Bronchial epithelial cell (primary cell): ENCODE results near the gene TEX10. TPM values are rescaled to one million over a fixed set of nuclear protein-coding genes. Genes with fewer than 3 reads are reported as not detected.
"Not testable (repeated sequence)": the region's sequence is repeated elsewhere in the genome, so short reads cannot be mapped to it uniquely, and the experiment has no call there.

ENCODE experiments used
- DNase-seq: peaks from one replicate; pipeline ENCODE4 v3.0.0-alpha.2; 2010; ENCODE audit warnings: low read depth
- FAIRE-seq: peaks from 2 replicates; lab custom pipeline; 2011; peaks lifted over from hg19 to GRCh38; lab: Jason Lieb, UNC
- H3K27me3 ChIP-seq: 2 replicates; pipeline ENCODE4 v1.5.1; 2011; ENCODE audit warnings: low read length; ENCODE audit not compliant: control insufficient read depth, insufficient read depth
- H3K36me3 ChIP-seq: 2 replicates; pipeline ENCODE4 v1.5.1; 2011; ENCODE audit warnings: low read length; ENCODE audit not compliant: control insufficient read depth, insufficient read depth
- H3K4me3 ChIP-seq: 2 replicates; pipeline ENCODE4 v1.5.1; 2011; ENCODE audit warnings: mild to moderate bottlenecking, low read depth, low read length, control low read depth
- CTCF ChIP-seq: IDR thresholded peaks from 2 replicates; pipeline ENCODE4 v1.5.1; 2011; ENCODE audit warnings: mild to moderate bottlenecking, moderate library complexity, low read length, control low read depth, inconsistent platforms; ENCODE audit not compliant: insufficient read depth, severe bottlenecking
- total RNA-seq: library from RNA; depleted of rRNA; stranded (reverse); fragments of >200 nt; gene quantifications from 2 replicates; pipeline ENCODE4 v1.2.1, GENCODE V29; 2014

TEX10 gene
- total RNA-seq, 1 donor from 2014 or later: 30.0 TPM

DNA sequence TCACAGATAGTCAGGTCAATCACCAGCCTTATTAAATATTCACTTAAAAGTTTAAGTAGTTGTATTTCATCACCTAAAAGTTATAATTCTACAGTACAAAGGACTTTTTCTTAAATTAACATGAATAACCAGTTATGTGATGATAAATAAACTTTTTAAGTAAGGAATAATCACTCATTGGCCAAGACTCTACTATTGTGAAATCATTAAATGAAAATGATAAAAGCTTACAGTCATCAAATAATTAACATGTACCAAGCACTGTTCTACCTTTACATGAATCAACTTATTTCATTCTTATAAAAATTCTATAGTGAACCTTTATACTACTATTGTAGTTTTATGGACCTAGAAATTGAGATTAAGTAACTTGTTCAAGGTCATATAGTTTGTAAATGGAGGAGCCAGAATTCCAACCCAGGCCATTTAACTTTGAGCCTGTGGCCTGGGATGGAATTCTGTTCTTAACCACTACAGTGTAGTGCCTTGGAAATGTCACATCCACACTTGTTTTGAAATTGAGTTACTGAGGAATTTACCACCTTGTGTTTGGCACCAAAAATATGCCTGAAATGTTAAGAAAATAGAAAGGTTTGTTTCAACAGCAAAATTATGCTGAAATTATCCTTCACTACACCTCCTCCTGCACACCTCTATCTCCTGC, 41.4 kb upstream of the TEX10 start:
- FAIRE-seq: no peak

DNA sequence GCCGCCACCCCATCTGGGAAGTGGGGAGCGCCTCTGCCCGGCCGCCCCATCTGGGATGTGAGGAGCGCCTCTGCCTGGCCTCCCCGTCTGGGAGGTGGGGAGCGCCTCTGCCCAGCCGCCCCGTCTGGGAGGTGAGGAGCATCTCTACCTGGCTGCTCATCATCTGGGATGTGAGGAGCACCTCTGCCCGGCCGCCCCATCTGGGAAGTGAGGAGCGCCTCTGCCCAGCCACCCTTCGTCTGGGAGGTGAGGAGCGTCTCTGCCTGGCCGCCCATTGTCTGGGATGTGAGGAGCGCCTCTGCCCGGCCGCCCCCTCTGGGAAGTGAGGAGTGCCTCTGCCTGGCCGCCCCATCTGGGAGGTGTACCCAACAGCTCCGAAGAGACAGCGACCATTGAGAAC, 40.2 kb upstream of the TEX10 start:
- not testable (repeated sequence) for DNase-seq, H3K4me3 ChIP-seq, H3K27me3 ChIP-seq, FAIRE-seq, H3K36me3 ChIP-seq

More for the DNA sequence above, 41.4 kb upstream of the TEX10 start:
- no peak for DNase-seq
- H3K27me3 ChIP-seq: no peaks in the 10 kb centered on the region
- H3K4me3 ChIP-seq: no peak overlapping the region
- no peak for TF ChIP-seq CTCF
- no peaks in the 10 kb centered on the region for H3K36me3 ChIP-seq

GRCh38 chr9:100379862-100380261, 27.1 kb upstream of the TEX10 start:
- Histone ChIP-seq H3K27me3 (no peaks in the 10 kb centered on the region), H3K4me3 (no peak overlapping the region), H3K36me3 (no peaks in the 10 kb centered on the region)
- TF ChIP-seq CTCF: no peak
- DNase-seq: peak; percentile 80
- no peak for FAIRE-seq

DNA sequence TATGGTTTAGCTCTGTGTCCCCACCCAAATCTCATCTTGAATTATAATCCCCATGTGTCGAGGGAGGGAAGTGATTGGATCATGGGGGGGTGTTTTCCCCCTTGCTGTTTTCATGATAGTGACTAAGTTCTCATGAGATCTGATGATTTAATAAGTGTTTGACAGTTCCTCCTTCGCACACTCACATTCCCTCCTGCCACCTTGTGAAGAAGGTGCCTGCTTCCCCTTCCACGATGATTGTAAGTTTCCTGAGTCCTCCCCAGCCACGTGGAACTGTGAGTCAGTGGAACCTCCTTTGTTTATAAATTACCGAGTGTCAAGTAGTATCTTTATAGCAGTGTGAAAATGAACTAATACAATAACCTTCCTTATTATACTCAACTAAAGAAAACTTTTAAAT, 24.3 kb upstream of the TEX10 start:
- no peak for TF ChIP-seq CTCF
- Histone ChIP-seq H3K36me3 (no peaks in the 10 kb centered on the region), H3K27me3 (no peaks in the 10 kb centered on the region), H3K4me3 (no peak overlapping the region)
- FAIRE-seq (no peak), DNase-seq (no peak)

DNA sequence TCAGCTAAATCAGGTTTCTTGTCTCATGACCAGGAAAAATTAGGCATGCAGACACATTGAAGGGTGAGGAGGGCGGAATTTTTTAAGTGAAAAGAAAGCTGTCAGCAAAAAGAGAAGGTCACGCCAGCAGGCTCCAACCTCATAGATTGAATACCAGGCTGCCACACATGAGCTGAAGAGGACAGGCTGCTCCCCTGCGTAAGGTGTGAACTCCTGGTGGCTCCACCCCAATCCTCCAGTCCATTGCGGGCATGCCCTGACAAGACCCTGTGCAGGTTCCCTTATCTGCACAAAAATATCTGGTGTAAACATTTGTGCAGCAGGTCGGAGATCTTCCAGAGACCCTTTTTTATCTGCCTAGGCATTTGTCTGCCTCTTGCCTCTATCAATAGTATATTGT, 22.9 kb upstream of the TEX10 start:
- FAIRE-seq (no peak), DNase-seq (peak; percentile 71)
- TF ChIP-seq CTCF: no peak

DNA sequence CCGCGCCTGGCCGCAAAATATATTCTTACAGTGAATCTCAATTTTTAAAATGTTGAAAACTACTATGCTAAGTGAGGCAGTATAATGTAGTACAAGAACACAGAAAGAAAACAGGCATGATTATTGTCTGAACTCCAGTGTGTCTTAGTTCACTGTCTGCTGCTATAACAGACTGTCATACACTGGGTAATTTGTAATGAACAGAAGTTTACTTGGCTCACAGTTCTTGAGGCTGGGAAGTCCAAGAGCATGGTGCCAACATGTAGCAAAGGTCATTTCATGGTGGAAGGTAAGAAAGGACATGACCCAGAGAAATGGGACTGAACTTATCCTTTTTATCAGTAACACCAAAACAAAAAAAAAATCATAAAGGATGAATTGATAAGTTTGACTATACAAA, 19.9 kb upstream of the TEX10 start:
- Histone ChIP-seq H3K4me3 (no peak overlapping the region), H3K36me3 (no peaks in the 10 kb centered on the region), H3K27me3 (no peaks in the 10 kb centered on the region)
- FAIRE-seq: no peak
- TF ChIP-seq CTCF: no peak
- DNase-seq: no peak

More for the DNA sequence above, 22.9 kb upstream of the TEX10 start:
- no peak overlapping the region for H3K4me3 ChIP-seq
- no peaks in the 10 kb centered on the region for H3K27me3 ChIP-seq
- H3K36me3 ChIP-seq: no peaks in the 10 kb centered on the region
